K562 (cell line): ENCODE measurements around the gene LRRC74B. TPM values are rescaled to one million over a fixed set of nuclear protein-coding genes. Genes with fewer than 3 reads are reported as not detected.

Experiments used
- ELF4 ChIP-seq: fragments of 450-650 bp; formaldehyde crosslinking; IDR thresholded peaks from 2 replicates; pipeline ENCODE4 v1.4.0; 2022; ENCODE audit warnings: missing genetic modification characterization
- NR2C2 ChIP-seq, 2 experiments: fragments of 200-800 bp in 1 of 2; sonication (Bioruptor generic) in 1 of 2; sonication (generic) in 1 of 2; formaldehyde crosslinking in 1 of 2; IDR thresholded peaks; 2 replicates each; pipeline versions ENCODE4 v1.6.1 to v1.8.0; 2016 to 2022; ENCODE audit warnings: mild to moderate bottlenecking in 1 of 2, missing compliant biosample characterization in 1 of 2, missing genetic modification characterization in 1 of 2, missing genetic modification reagents in 1 of 2
- POLR3G ChIP-seq: IDR thresholded peaks from 2 replicates; pipeline ENCODE4 v1.6.1; 2011; ENCODE audit not compliant: insufficient read length, insufficient replicate concordance; ENCODE audit errors: extremely low read depth
- POU5F1 ChIP-seq: fragments of 150-350 bp; IDR thresholded peaks from 2 replicates; pipeline ENCODE4 v1.6.1; 2014; ENCODE audit warnings: borderline replicate concordance, low read length, low read depth, mild to moderate bottlenecking; ENCODE audit not compliant: partially characterized antibody
- RFX7 ChIP-seq: fragments of 250-450 bp; sonication (Bioruptor Pico); IDR thresholded peaks from 2 replicates; pipeline ENCODE4 v1.5.1; 2021; ENCODE audit warnings: mild to moderate bottlenecking
- ZFP91 ChIP-seq: sonication (generic); formaldehyde crosslinking; IDR thresholded peaks from 2 replicates; pipeline ENCODE4 v1.8.0; 2022; ENCODE audit warnings: mild to moderate bottlenecking, missing genetic modification reagents
- ZMIZ1 ChIP-seq, 2 experiments: fragments of 150-350 bp in 1 of 2; IDR thresholded peaks; 2 replicates each; pipeline ENCODE4 v1.6.1; 2012 to 2016; ENCODE audit warnings: low read depth in 2 of 2, low read length in 2 of 2, mild to moderate bottlenecking in 1 of 2, moderate library complexity in 1 of 2
- ZNF212 ChIP-seq: fragments of 450-650 bp; formaldehyde crosslinking; IDR thresholded peaks from 2 replicates; pipeline ENCODE4 v1.4.0; 2020; ENCODE audit warnings: mild to moderate bottlenecking
- ZNF282 ChIP-seq: sonication (generic); formaldehyde crosslinking; IDR thresholded peaks from 2 replicates; pipeline ENCODE4 v1.8.1; 2023; ENCODE audit warnings: missing genetic modification reagents
- polyA plus RNA-seq, 8 experiments: library from polyadenylated mRNA; depleted of rRNA in 4 of 8; stranded (reverse) in 5 of 8; unstranded in 3 of 8; fragments of >200 nt; fragmentation: Nextera tagmentation in 2 of 8; fragmentation: Illumina TruSeq in 1 of 8; extraction: Ambion mirVana in 2 of 8; extraction: Trizol in 1 of 8; gene quantifications; 2 replicates each; pipeline versions ENCODE4 v1.2.1 to v1.2.3, GENCODE V29; 2011 to 2014; ENCODE audit warnings: inconsistent platforms in 1 of 8, missing spikeins in 1 of 8
- total RNA-seq, 7 experiments: library from RNA; depleted of rRNA in 6 of 7; stranded (reverse); fragments of >200 nt in 6 of 7; fragmentation: Illumina TruSeq in 2 of 7; extraction: Trizol in 2 of 7; gene quantifications; 2 replicates each; pipeline versions ENCODE4 v1.2.1 to v1.2.3, GENCODE V29; 2011 to 2021; ENCODE audit warnings: low replicate concordance in 1 of 7
- TF ChIP-seq, protein P1 (sequence below), 2 experiments: fragments of 450-650 bp; IDR thresholded peaks; 2 replicates each; pipeline ENCODE4 v1.6.1; 2016
- TF ChIP-seq, protein P2 (sequence below): sonication (generic); formaldehyde crosslinking; IDR thresholded peaks from 2 replicates; pipeline ENCODE4 v1.8.0; 2023; ENCODE audit warnings: mild to moderate bottlenecking, missing genetic modification reagents
- TF ChIP-seq, protein P3 (sequence below): fragments of 450-650 bp; IDR thresholded peaks from 2 replicates; pipeline ENCODE4 v1.7.0; 2016; ENCODE audit warnings: borderline replicate concordance
- TF ChIP-seq, protein P4 (sequence below): fragments of 450-650 bp; IDR thresholded peaks from 2 replicates; pipeline ENCODE4 v1.6.1; 2017; ENCODE audit warnings: antibody characterized with exemption

The LRRC74B gene
- total and polyA plus RNA-seq, 9 of the 15 experiments (the other 6 are each of a cell fraction or from before 2014, with no cell fraction given), result not detected

- TF ChIP-seq, protein P1, sequence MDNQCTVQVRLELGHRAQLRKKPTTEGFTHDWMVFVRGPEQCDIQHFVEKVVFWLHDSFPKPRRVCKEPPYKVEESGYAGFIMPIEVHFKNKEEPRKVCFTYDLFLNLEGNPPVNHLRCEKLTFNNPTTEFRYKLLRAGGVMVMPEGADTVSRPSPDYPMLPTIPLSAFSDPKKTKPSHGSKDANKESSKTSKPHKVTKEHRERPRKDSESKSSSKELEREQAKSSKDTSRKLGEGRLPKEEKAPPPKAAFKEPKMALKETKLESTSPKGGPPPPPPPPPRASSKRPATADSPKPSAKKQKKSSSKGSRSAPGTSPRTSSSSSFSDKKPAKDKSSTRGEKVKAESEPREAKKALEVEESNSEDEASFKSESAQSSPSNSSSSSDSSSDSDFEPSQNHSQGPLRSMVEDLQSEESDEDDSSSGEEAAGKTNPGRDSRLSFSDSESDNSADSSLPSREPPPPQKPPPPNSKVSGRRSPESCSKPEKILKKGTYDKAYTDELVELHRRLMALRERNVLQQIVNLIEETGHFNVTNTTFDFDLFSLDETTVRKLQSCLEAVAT (IDR thresholded peaks at IDR 0.05), result no peak
- TF ChIP-seq ZNF282 (0 out of 2 replicates have a peak, but pooled peaks have one; percentile 13), POLR3G (no peak), ELF4 (CRISPR knock-in tag) (no peak), ZNF212 (CRISPR knock-in tag) (no peak), ZFP91 (CRISPR knock-in tag) (peak; percentile 69), POU5F1 (no peak), ZMIZ1 (IDR thresholded peaks at IDR 0.05; ENCODE audit: low read depth in 2 of 2, low read length in 2 of 2) (no peak), RFX7 (CRISPR knock-in tag) (0 out of 2 replicates have a peak, but pooled peaks have one; percentile 35), NR2C2 (CRISPR knock-in tag; IDR thresholded peaks at IDR 0.05) (0 out of 2 replicates have a peak, but pooled peaks have one; percentile 44), NR2C2 (tag; IDR thresholded peaks at IDR 0.05) (no peak)
- TF ChIP-seq, protein P2, sequence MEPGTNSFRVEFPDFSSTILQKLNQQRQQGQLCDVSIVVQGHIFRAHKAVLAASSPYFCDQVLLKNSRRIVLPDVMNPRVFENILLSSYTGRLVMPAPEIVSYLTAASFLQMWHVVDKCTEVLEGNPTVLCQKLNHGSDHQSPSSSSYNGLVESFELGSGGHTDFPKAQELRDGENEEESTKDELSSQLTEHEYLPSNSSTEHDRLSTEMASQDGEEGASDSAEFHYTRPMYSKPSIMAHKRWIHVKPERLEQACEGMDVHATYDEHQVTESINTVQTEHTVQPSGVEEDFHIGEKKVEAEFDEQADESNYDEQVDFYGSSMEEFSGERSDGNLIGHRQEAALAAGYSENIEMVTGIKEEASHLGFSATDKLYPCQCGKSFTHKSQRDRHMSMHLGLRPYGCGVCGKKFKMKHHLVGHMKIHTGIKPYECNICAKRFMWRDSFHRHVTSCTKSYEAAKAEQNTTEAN (CRISPR knock-in tag), result no peak
- TF ChIP-seq, protein P3, sequence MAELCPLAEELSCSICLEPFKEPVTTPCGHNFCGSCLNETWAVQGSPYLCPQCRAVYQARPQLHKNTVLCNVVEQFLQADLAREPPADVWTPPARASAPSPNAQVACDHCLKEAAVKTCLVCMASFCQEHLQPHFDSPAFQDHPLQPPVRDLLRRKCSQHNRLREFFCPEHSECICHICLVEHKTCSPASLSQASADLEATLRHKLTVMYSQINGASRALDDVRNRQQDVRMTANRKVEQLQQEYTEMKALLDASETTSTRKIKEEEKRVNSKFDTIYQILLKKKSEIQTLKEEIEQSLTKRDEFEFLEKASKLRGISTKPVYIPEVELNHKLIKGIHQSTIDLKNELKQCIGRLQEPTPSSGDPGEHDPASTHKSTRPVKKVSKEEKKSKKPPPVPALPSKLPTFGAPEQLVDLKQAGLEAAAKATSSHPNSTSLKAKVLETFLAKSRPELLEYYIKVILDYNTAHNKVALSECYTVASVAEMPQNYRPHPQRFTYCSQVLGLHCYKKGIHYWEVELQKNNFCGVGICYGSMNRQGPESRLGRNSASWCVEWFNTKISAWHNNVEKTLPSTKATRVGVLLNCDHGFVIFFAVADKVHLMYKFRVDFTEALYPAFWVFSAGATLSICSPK, result no peak
- TF ChIP-seq, protein P4, sequence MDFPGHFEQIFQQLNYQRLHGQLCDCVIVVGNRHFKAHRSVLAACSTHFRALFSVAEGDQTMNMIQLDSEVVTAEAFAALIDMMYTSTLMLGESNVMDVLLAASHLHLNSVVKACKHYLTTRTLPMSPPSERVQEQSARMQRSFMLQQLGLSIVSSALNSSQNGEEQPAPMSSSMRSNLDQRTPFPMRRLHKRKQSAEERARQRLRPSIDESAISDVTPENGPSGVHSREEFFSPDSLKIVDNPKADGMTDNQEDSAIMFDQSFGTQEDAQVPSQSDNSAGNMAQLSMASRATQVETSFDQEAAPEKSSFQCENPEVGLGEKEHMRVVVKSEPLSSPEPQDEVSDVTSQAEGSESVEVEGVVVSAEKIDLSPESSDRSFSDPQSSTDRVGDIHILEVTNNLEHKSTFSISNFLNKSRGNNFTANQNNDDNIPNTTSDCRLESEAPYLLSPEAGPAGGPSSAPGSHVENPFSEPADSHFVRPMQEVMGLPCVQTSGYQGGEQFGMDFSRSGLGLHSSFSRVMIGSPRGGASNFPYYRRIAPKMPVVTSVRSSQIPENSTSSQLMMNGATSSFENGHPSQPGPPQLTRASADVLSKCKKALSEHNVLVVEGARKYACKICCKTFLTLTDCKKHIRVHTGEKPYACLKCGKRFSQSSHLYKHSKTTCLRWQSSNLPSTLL, result no peak
Observed at GRCh38 chr22:21080435-21081137, 34.8 kb downstream of the LRRC74B start (continued).
